T-helper 9 cell (primary cell): ENCODE measurements around the gene R3HDM4.
"Not testable (repeated sequence)": the region's sequence is repeated elsewhere in the genome, so short reads cannot be mapped to it uniquely, and the experiment has no call there.

ENCODE experiments used
- DNase-seq: peaks from one replicate; pipeline ENCODE4 v3.0.0-alpha.2; 2020

The R3HDM4 gene

DNA sequence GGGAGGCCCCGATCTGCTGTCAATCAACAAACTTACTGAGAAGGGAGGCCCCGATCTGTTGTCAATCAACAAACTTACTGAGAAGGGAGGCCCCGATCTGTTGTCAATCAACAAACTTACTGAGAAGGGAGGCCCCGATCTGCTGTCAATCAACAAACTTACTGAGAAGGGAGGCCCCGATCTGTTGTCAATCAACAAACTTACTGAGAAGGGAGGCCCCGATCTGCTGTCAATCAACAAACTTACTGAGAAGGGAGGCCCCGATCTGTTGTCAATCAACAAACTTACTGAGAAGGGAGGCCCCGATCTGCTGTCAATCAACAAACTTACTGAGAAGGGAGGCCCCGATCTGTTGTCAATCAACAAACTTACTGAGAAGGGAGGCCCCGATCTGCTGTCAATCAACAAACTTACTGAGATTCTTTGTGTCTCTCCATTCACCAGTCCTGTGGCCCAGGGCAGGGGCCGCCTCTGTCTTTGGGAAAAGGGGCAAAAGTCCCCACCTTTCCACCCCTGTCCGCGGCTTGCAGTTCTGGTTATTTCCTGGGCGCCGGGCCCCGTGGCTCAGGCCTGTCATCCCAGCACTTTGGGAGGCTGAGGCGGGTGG is 59.3 kb downstream of the R3HDM4 start:
- not testable (repeated sequence) for DNase-seq

GRCh38 chr19:853014-853585 is 59.9 kb downstream of the R3HDM4 start:
- DNase-seq, result no peak

DNA sequence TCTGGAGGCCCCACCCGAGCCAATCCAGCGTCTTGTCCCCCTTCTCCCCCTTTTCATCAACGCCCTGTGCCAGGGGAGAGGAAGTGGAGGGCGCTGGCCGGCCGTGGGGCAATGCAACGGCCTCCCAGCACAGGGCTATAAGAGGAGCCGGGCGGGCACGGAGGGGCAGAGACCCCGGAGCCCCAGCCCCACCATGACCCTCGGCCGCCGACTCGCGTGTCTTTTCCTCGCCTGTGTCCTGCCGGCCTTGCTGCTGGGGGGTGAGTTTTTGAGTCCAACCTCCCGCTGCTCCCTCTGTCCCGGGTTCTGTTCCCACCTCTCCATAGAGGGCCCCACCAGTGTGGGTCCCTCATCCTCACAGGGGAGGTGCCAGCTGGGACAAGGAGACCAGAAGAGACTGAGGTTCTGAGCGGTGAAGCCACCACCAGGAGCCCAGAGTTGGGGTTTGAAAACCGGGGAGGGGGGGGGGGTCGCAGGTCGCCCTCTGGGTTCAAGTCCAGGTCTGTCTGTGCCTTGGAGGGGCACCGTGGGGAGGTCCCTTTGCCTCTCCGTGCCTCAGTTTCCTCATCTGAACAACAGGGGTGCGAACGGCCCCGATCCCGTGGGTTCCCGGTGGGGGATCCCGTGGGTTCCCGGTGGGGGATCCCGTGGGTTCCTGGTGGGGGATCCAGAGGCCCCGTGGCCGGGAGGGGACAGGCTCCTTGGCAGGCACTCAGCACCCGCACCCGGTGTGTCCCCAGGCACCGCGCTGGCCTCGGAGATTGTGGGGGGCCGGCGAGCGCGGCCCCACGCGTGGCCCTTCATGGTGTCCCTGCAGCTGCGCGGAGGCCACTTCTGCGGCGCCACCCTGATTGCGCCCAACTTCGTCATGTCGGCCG is 60.6 kb downstream of the R3HDM4 start, which contains the start of gene ELANE:
Gene ELANE (plus strand): TSS at position 168 of the 878 bp plus-strand sequence. CDS start 26 bp downstream, at position 194.
- no peak for DNase-seq

GRCh38 chr19:850979-851335 is 62.1 kb downstream of the R3HDM4 start:
- DNase-seq, result no peak

GRCh38 chr19:850221-850978 is 62.6 kb downstream of the R3HDM4 start:
- no peak for DNase-seq

DNA sequence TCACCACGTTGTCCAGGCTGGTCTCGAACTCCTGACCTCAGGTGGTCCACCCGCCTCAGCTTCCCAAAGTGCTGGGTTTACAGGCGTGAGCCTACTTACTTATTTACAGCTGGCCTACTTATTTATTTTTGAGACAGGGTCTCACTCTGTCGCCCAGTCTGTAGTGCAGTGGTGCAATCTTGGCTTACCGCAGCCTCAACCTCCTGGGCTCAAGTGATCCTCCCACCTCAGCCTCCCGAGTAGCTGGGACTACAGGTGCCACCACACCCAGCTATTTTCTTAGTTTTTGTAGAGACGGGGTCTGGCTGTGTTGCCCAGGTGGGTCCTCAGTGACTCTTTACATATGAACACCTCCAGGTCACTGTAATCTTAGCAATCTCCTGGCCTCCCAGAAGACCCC is 63.8 kb downstream of the R3HDM4 start:
- DNase-seq, result not testable (repeated sequence)

GRCh38 chr19:848386-848921 is 64.6 kb downstream of the R3HDM4 start:
- no peak for DNase-seq
